SK-N-SH treated with all-trans-retinoic acid at 6 μM for 48 hours (cell line): ENCODE measurements around the gene DNAH7.

Experiments
- ATAC-seq: fragments of 200-7000 bp; cut with Tn5 transposase; 3 replicates; pipeline ENCODE4 v1.9.1; 2020; ENCODE audit warnings: mild to moderate bottlenecking, moderate library complexity
- ARNTL ChIP-seq: fragments of 450-650 bp; formaldehyde crosslinking; IDR thresholded peaks from 2 replicates; pipeline ENCODE4 v1.5.0; 2020; ENCODE audit warnings: low read depth, mild to moderate bottlenecking, moderate library complexity, borderline replicate concordance
- BACH2 ChIP-seq: fragments of 250-450 bp; sonication (Bioruptor Pico); IDR thresholded peaks from 2 replicates; pipeline ENCODE4 v1.9.0; 2021; ENCODE audit warnings: mild to moderate bottlenecking, borderline replicate concordance
- CSDC2 ChIP-seq: fragments of 250-450 bp; sonication (Bioruptor Pico); IDR thresholded peaks from 2 replicates; pipeline ENCODE4 v1.5.0; 2020; ENCODE audit warnings: mild to moderate bottlenecking, moderate library complexity
- ESRRG ChIP-seq: fragments of 250-450 bp; sonication (Bioruptor Pico); IDR thresholded peaks from 2 replicates; pipeline ENCODE4 v1.6.1; 2021; ENCODE audit warnings: mild to moderate bottlenecking
- GLIS3 ChIP-seq: fragments of 250-450 bp; sonication (Bioruptor Pico); IDR thresholded peaks from 2 replicates; pipeline ENCODE4 v1.5.0; 2020; ENCODE audit warnings: mild to moderate bottlenecking, moderate library complexity
- ISL1 ChIP-seq: fragments of 250-450 bp; sonication (Bioruptor Pico); IDR thresholded peaks from 2 replicates; pipeline ENCODE4 v2.1.2; 2022; ENCODE audit warnings: mild to moderate bottlenecking, moderate library complexity
- OSR1 ChIP-seq: fragments of 250-450 bp; sonication (Bioruptor Pico); IDR thresholded peaks from 2 replicates; pipeline ENCODE4 v1.8.0; 2022; ENCODE audit warnings: moderate library complexity, mild to moderate bottlenecking, inconsistent platforms
- PPARA ChIP-seq: fragments of 250-450 bp; sonication (Bioruptor Pico); IDR thresholded peaks from 2 replicates; pipeline ENCODE4 v1.5.0; 2020; ENCODE audit warnings: mild to moderate bottlenecking, borderline replicate concordance
- RARB ChIP-seq: fragments of 250-450 bp; sonication (Bioruptor Pico); IDR thresholded peaks from 2 replicates; pipeline ENCODE4 v1.8.0; 2021; ENCODE audit warnings: mild to moderate bottlenecking, moderate library complexity
- TCF4 ChIP-seq: fragments of 250-450 bp; sonication (Bioruptor Pico); IDR thresholded peaks from 2 replicates; pipeline ENCODE4 v1.8.0; 2021; ENCODE audit warnings: mild to moderate bottlenecking, moderate library complexity, borderline replicate concordance
- TOX ChIP-seq: fragments of 250-450 bp; sonication (Bioruptor Pico); IDR thresholded peaks from 2 replicates; pipeline ENCODE4 v1.8.0; 2021; ENCODE audit warnings: mild to moderate bottlenecking, moderate library complexity, borderline replicate concordance
- ZC3H10 ChIP-seq: fragments of 250-450 bp; sonication (Bioruptor Pico); IDR thresholded peaks from 2 replicates; pipeline ENCODE4 v1.5.1; 2021; ENCODE audit warnings: mild to moderate bottlenecking, moderate library complexity
- ZFP3 ChIP-seq: fragments of 250-450 bp; sonication (Bioruptor Pico); IDR thresholded peaks from 2 replicates; pipeline ENCODE4 v1.5.0; 2020; ENCODE audit warnings: mild to moderate bottlenecking, moderate library complexity
- ZFP30 ChIP-seq: fragments of 450-650 bp; formaldehyde crosslinking; IDR thresholded peaks from 2 replicates; pipeline ENCODE4 v1.5.0; 2022; ENCODE audit warnings: mild to moderate bottlenecking, moderate library complexity
- ZNF565 ChIP-seq: fragments of 450-650 bp; formaldehyde crosslinking; conservative IDR thresholded peaks from 2 replicates; pipeline ENCODE4 v1.5.0; 2020; ENCODE audit warnings: low read depth, mild to moderate bottlenecking, moderate library complexity
- ZNF70 ChIP-seq: fragments of 450-650 bp; formaldehyde crosslinking; IDR thresholded peaks from 2 replicates; pipeline ENCODE4 v1.5.0; 2020; ENCODE audit warnings: mild to moderate bottlenecking, moderate library complexity
- TF ChIP-seq, protein P1 (sequence below): fragments of 250-450 bp; sonication (Bioruptor Pico); IDR thresholded peaks from 2 replicates; pipeline ENCODE4 v1.5.0; 2020; ENCODE audit warnings: mild to moderate bottlenecking, moderate library complexity
- TF ChIP-seq, protein P2 (sequence below): fragments of 250-450 bp; sonication (Bioruptor Pico); IDR thresholded peaks from 2 replicates; pipeline ENCODE4 v1.8.0; 2020; ENCODE audit warnings: mild to moderate bottlenecking, moderate library complexity, borderline replicate concordance
- TF ChIP-seq, protein P3 (sequence below): fragments of 250-450 bp; sonication (Bioruptor Pico); IDR thresholded peaks from 2 replicates; pipeline ENCODE4 v1.5.1; 2020; ENCODE audit warnings: low read depth, mild to moderate bottlenecking, moderate library complexity
- TF ChIP-seq, protein P4 (sequence below): fragments of 250-450 bp; sonication (Bioruptor Pico); IDR thresholded peaks from 2 replicates; pipeline ENCODE4 v1.8.0; 2021; ENCODE audit warnings: low read depth, mild to moderate bottlenecking, moderate library complexity, borderline replicate concordance
- TF ChIP-seq, protein P5 (sequence below): fragments of 250-450 bp; sonication (Bioruptor Pico); IDR thresholded peaks from 2 replicates; pipeline ENCODE4 v1.5.1; 2021; ENCODE audit warnings: mild to moderate bottlenecking, moderate library complexity

DNAH7 gene

DNA sequence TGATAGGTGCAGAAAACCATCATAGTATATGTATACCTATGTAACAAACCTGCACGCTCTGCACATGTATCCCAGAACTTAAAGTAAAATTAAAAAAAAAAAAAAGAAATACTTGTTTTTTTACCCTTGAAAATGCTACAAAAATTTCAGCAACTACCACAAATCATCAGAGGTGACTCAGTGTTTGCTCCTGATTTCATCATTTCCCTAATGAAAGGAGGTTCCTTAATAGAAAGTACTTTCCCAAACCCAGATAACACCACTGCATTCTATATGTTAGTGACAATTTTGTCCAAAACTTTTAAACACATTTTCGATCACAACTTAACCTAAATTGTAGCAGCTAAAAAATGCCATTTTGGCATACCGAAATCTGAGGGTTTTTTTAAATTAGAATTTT, 248.3 kb downstream of the DNAH7 start:
- TF ChIP-seq, protein P1, sequence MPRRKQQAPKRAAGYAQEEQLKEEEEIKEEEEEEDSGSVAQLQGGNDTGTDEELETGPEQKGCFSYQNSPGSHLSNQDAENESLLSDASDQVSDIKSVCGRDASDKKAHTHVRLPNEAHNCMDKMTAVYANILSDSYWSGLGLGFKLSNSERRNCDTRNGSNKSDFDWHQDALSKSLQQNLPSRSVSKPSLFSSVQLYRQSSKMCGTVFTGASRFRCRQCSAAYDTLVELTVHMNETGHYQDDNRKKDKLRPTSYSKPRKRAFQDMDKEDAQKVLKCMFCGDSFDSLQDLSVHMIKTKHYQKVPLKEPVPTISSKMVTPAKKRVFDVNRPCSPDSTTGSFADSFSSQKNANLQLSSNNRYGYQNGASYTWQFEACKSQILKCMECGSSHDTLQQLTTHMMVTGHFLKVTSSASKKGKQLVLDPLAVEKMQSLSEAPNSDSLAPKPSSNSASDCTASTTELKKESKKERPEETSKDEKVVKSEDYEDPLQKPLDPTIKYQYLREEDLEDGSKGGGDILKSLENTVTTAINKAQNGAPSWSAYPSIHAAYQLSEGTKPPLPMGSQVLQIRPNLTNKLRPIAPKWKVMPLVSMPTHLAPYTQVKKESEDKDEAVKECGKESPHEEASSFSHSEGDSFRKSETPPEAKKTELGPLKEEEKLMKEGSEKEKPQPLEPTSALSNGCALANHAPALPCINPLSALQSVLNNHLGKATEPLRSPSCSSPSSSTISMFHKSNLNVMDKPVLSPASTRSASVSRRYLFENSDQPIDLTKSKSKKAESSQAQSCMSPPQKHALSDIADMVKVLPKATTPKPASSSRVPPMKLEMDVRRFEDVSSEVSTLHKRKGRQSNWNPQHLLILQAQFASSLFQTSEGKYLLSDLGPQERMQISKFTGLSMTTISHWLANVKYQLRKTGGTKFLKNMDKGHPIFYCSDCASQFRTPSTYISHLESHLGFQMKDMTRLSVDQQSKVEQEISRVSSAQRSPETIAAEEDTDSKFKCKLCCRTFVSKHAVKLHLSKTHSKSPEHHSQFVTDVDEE (CRISPR knock-in tag), result no peak
- TF ChIP-seq, protein P2, sequence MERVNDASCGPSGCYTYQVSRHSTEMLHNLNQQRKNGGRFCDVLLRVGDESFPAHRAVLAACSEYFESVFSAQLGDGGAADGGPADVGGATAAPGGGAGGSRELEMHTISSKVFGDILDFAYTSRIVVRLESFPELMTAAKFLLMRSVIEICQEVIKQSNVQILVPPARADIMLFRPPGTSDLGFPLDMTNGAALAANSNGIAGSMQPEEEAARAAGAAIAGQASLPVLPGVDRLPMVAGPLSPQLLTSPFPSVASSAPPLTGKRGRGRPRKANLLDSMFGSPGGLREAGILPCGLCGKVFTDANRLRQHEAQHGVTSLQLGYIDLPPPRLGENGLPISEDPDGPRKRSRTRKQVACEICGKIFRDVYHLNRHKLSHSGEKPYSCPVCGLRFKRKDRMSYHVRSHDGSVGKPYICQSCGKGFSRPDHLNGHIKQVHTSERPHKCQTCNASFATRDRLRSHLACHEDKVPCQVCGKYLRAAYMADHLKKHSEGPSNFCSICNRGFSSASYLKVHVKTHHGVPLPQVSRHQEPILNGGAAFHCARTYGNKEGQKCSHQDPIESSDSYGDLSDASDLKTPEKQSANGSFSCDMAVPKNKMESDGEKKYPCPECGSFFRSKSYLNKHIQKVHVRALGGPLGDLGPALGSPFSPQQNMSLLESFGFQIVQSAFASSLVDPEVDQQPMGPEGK, result no peak
- TF ChIP-seq PPARA (CRISPR knock-in tag) (no peak), TCF4 (CRISPR knock-in tag) (no peak), ZNF565 (no peak), GLIS3 (no peak), RARB (no peak), ARNTL (CRISPR knock-in tag) (no peak), BACH2 (CRISPR knock-in tag) (no peak), TOX (no peak), ZNF70 (CRISPR knock-in tag) (no peak), OSR1 (CRISPR knock-in tag) (no peak), ZFP3 (no peak), ISL1 (CRISPR knock-in tag) (no peak), ESRRG (CRISPR knock-in tag) (no peak)
- TF ChIP-seq, protein P3, sequence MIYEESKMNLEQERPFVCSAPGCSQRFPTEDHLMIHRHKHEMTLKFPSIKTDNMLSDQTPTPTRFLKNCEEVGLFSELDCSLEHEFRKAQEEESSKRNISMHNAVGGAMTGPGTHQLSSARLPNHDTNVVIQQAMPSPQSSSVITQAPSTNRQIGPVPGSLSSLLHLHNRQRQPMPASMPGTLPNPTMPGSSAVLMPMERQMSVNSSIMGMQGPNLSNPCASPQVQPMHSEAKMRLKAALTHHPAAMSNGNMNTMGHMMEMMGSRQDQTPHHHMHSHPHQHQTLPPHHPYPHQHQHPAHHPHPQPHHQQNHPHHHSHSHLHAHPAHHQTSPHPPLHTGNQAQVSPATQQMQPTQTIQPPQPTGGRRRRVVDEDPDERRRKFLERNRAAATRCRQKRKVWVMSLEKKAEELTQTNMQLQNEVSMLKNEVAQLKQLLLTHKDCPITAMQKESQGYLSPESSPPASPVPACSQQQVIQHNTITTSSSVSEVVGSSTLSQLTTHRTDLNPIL, result no peak
- TF ChIP-seq, protein P4, sequence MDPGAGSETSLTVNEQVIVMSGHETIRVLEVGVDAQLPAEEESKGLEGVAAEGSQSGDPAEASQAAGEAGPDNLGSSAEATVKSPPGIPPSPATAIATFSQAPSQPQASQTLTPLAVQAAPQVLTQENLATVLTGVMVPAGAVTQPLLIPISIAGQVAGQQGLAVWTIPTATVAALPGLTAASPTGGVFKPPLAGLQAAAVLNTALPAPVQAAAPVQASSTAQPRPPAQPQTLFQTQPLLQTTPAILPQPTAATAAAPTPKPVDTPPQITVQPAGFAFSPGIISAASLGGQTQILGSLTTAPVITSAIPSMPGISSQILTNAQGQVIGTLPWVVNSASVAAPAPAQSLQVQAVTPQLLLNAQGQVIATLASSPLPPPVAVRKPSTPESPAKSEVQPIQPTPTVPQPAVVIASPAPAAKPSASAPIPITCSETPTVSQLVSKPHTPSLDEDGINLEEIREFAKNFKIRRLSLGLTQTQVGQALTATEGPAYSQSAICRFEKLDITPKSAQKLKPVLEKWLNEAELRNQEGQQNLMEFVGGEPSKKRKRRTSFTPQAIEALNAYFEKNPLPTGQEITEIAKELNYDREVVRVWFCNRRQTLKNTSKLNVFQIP (CRISPR knock-in tag), result no peak
- ATAC-seq, result no peak

DNA sequence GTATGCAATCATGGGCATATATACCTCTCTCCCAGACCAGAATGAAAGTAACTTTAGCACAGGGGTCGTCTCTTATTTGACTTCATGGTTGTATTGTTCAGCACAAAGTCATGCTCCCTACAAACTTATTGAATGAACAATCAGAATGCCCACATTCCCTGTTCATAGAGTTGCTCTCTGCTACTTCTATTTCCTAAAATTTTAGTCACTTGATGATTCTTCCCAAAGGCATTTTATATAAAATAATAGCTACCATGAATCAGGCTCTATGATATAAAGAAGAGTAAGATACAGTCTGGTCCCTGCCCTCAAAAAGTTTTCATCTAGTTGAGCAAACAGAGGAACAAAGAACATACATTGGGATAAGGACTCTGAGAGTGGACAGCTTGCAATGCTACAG, 249.4 kb downstream of the DNAH7 start:
- ATAC-seq, result no peak
- TF ChIP-seq OSR1 (CRISPR knock-in tag), result no peak
- no peak for TF ChIP-seq ESRRG (CRISPR knock-in tag)
- TF ChIP-seq, protein P5, sequence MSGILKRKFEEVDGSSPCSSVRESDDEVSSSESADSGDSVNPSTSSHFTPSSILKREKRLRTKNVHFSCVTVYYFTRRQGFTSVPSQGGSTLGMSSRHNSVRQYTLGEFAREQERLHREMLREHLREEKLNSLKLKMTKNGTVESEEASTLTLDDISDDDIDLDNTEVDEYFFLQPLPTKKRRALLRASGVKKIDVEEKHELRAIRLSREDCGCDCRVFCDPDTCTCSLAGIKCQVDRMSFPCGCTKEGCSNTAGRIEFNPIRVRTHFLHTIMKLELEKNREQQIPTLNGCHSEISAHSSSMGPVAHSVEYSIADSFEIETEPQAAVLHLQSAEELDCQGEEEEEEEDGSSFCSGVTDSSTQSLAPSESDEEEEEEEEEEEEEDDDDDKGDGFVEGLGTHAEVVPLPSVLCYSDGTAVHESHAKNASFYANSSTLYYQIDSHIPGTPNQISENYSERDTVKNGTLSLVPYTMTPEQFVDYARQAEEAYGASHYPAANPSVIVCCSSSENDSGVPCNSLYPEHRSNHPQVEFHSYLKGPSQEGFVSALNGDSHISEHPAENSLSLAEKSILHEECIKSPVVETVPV (CRISPR knock-in tag), result no peak
- TF ChIP-seq, protein P2, result no peak
- no peak for TF ChIP-seq ZFP3
- TF ChIP-seq, all 23 proteins: peak for 0

DNA sequence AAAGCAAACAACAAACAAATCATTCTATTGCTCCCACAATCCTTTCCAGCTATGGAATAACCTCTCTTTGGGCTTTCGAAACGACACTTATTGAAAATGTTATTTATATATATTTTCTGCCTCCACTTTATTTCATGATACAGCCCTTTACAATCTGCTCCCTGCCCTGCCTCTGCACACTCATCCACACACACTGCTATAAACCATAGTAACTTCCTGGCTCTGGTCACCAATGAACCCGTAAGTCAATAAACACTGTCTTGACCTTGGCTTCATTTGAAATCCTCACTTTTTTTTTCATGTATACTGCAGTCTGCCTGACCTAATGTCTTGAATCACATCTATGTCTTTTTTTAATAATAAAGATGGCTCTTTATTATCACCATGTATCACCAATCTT, 250.1 kb downstream of the DNAH7 start:
- ATAC-seq, result no peak
- TF ChIP-seq TOX (no peak), ZC3H10 (CRISPR knock-in tag) (no peak), BACH2 (CRISPR knock-in tag) (no peak), GLIS3 (no peak), CSDC2 (no peak), ZFP30 (CRISPR knock-in tag) (no peak), ESRRG (CRISPR knock-in tag) (no peak)
- TF ChIP-seq, protein P3, result no peak
- TF ChIP-seq, protein P1 (CRISPR knock-in tag), result no peak
- TF ChIP-seq, protein P2, result no peak
